Bronchial epithelial cell (primary cell): ENCODE results near the gene LRRFIP2. TPM values are rescaled to one million over a fixed set of nuclear protein-coding genes. Genes with fewer than 3 reads are reported as not detected.

Source experiments
- DNase-seq: peaks from one replicate; pipeline ENCODE4 v3.0.0-alpha.2; 2010; ENCODE audit warnings: low read depth
- FAIRE-seq: peaks from 2 replicates; lab custom pipeline; 2011; peaks lifted over from hg19 to GRCh38; lab: Jason Lieb, UNC
- H3K27me3 ChIP-seq: 2 replicates; pipeline ENCODE4 v1.5.1; 2011; ENCODE audit warnings: low read length; ENCODE audit not compliant: control insufficient read depth, insufficient read depth
- H3K36me3 ChIP-seq: 2 replicates; pipeline ENCODE4 v1.5.1; 2011; ENCODE audit warnings: low read length; ENCODE audit not compliant: control insufficient read depth, insufficient read depth
- H3K4me3 ChIP-seq: 2 replicates; pipeline ENCODE4 v1.5.1; 2011; ENCODE audit warnings: mild to moderate bottlenecking, low read depth, low read length, control low read depth
- CTCF ChIP-seq: IDR thresholded peaks from 2 replicates; pipeline ENCODE4 v1.5.1; 2011; ENCODE audit warnings: mild to moderate bottlenecking, moderate library complexity, low read length, control low read depth, inconsistent platforms; ENCODE audit not compliant: insufficient read depth, severe bottlenecking
- total RNA-seq: library from RNA; depleted of rRNA; stranded (reverse); fragments of >200 nt; gene quantifications from 2 replicates; pipeline ENCODE4 v1.2.1, GENCODE V29; 2014

Gene LRRFIP2
- total RNA-seq, 1 donor from 2014 or later, result 67.7 TPM

GRCh38 chr3:37130984-37131859 lies 43.2 kb downstream of the LRRFIP2 start:
- no peak for DNase-seq
- FAIRE-seq, result no peak
- no peak overlapping the region for H3K4me3 ChIP-seq

GRCh38 chr3:37130448-37130847 lies 43.9 kb downstream of the LRRFIP2 start:
- Histone ChIP-seq H3K27me3 (no peaks in the 10 kb centered on the region), H3K4me3 (no peak overlapping the region), H3K36me3 (peaks cover 1% of the 10 kb centered on the region)
- FAIRE-seq (no peak), DNase-seq (no peak)
- no peak for TF ChIP-seq CTCF

More at GRCh38 chr3:37130984-37131859, 43.2 kb downstream of the LRRFIP2 start:
- TF ChIP-seq CTCF, result no peak
- H3K36me3 ChIP-seq, result peaks cover 1% of the 10 kb centered on the region
- no peaks in the 10 kb centered on the region for H3K27me3 ChIP-seq

GRCh38 chr3:37129871-37130270 lies 44.5 kb downstream of the LRRFIP2 start:
- peak; percentile 93 for DNase-seq
- H3K4me3 ChIP-seq, result no peak overlapping the region
- no peak for FAIRE-seq
- no peaks in the 10 kb centered on the region for H3K27me3 ChIP-seq
- peaks cover 1% of the 10 kb centered on the region for H3K36me3 ChIP-seq
- TF ChIP-seq CTCF, result no peak

GRCh38 chr3:37127340-37127739 lies 47.0 kb downstream of the LRRFIP2 start:
- no peak for DNase-seq
- TF ChIP-seq CTCF, result no peak
- no peak overlapping the region for H3K4me3 ChIP-seq
- H3K27me3 ChIP-seq, result no peaks in the 10 kb centered on the region
- no peak for FAIRE-seq
- H3K36me3 ChIP-seq, result peaks cover 1% of the 10 kb centered on the region

GRCh38 chr3:37126856-37127255 lies 47.5 kb downstream of the LRRFIP2 start:
- no peak for DNase-seq
- Histone ChIP-seq H3K36me3 (peaks cover 1% of the 10 kb centered on the region), H3K4me3 (no peak overlapping the region), H3K27me3 (no peaks in the 10 kb centered on the region)
- FAIRE-seq, result no peak
- no peak for TF ChIP-seq CTCF
